HG02642 (cell line): ENCODE data around the gene PTPRN2.

Source experiments
- ATAC-seq: cut with Tn5 transposase; IDR thresholded peaks from one replicate; pipeline ENCODE4 v1.9.1; 2021; ENCODE audit warnings: mild to moderate bottlenecking; ENCODE audit not compliant: unreplicated experiment, poor library complexity

PTPRN2 gene

DNA sequence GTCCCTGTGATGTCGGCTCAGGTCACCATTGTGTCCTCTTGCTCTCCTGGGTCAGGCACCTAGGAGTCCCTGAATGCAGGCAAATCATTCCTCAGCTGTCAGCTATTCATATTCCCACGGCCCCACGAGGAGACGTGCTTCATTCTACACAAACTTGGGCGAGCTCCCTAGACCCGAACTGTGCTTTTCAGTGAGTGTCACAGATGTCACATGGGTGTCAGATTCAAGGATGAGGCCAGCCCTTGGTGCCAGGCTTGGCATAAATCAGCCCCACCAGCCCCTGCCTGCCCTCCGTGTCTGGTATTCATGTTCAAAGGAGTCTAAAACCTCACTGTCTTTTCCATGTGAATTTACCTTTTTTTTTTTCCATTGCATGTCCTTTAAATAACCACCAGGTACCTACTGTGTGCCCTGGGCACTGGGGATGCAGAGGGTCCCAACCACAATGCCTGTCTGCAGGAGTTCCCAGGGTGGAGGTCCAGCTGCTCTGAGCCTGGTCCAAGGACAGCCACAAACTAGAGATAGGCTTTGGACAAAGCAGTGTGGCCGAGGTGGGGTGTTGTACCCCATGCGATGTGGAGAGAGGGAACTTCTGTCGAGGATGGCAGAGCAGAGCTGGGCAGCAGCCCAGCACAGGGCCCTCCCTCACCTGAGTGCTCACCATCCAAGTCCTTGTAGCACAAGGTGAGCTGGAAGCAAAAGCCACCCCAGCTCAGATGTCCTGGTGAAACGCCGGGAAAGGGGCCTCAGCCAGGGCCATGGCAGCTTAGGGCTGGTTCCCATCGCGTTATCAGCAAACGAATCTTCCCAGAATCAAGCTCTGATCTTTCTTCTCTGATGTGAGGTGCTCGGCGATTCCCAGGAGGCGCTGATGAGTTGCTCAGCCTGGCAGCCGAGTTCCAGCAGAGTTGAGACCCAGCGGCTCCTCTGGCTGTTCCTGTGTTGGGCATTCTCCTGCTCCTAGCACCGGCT is 611.9 kb downstream of the PTPRN2 start:
- ATAC-seq = no peak

DNA sequence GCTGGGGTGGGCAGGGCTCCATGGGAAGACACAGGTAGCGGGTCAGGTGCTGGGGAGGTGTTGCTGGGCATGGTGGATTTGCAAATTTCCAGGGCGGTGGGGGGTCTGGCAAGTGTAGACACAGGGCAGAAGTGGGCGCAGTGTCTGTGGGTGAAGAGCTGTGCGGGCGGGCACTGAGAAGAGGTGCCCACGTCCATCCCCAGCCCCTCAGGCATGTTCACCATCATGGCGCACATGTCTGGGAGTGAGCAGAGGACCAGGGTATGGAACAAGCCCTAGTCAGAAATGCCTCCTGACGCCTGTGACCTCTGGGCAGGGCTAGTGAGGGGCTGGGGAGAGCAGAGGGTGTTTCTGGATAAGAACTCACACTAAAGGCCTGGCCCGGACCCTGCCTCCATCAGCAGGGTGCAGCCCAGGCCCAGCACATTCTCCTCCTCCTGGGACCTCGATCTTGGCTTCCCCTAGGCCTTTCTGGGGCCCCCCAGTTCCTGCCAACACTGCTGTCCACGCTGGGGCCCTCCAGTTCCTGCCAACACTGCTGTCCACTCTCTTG is 612.9 kb downstream of the PTPRN2 start:
- ATAC-seq = no peak

DNA sequence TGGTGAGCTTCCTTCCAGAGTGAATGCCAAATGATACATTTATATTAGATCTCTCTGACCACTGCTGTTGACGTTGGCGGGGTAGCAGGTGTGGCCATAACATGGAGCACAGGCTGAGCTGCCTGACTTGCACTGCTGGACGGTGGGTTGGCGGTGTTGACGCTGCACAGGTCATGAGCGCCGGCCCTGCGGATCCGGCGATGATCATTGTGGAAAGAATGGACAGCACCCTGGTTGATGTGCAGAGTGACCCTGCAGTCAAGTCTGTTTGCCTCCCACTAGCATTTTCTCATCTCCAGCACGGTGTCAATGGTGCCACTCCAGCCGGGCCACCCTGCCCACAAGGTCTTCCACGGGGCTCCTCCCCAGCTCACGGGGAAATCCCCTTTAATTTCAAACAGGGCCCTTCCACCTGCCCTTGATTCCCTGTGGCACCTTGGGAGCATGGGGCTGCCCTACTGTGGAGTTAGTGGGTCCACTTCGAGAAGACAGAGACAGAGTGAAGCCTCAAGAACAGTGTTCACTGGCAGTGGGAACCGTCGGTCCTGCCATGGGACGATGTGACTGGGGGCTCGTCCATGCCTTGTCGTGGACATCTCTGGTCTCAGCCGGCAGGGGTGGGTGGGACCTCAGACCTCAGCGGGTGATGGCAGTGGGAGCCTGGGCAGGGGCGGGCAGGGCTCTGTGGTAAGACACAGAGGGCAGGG is 613.5 kb downstream of the PTPRN2 start:
- ATAC-seq = no peak

DNA sequence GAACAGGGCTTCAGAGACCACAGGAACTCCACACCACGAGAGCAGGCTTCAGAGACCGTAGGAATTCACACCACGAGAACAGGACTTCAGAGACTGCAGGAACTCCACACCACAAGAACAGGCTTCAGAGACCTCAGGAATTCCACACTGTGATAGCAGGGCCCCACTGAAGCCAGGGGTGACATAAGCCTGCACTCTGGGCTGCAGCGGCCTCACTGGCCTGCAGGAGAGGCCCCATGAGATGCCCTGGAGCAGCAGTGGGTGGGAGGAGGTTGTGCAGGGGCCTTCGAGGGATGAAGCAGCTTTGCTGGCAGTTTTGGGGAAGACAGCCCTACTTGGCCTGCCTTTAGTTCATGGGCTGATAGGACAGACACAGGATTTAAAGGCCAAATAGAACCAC is 614.7 kb downstream of the PTPRN2 start:
- ATAC-seq = no peak

GRCh38 chr7:157971501-157971900 is 616.1 kb downstream of the PTPRN2 start:
- ATAC-seq = no peak

GRCh38 chr7:157970744-157971143 is 616.9 kb downstream of the PTPRN2 start:
- ATAC-seq = no peak

DNA sequence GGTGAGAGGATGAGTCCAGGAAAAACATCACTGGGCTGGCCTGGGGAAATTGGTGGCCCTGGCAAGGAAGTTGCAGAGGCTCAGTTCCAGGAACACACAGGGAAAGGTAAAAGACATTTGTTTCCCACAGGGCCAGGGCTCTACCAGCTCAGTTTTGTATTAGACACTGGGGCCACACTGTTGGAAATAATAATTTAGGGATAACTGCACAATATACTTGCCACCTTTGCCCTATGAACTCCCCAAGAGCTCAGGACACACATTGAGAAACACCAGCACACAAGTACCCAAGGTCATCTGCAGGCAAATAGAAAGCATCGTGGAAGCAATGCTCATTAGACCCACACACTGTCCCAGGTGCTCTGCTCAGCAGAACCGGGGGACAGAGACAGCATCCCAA is 617.6 kb downstream of the PTPRN2 start:
- no peak for ATAC-seq

- no peak for ATAC-seq
Measured at GRCh38 chr7:157966490-157966889, 621.1 kb downstream of the PTPRN2 start.

DNA sequence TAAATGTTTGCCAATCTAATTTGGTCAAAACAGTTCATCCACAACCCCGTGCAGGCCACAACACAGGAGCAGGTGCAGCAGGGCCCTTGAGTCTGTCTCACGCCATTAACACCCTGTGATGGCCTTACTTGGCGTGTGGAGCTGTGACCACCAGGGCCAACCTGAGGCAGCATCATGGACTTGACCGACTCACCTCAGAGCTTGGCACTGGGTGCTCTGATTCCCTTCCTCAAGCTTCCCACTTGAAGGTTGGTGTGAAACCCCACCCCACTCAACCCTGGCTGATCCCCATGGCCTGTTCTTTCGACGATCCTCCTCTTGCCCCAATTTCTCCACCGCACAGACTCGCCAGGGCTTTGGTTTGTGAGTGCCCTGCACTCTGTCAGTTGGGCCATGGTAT is 623.1 kb downstream of the PTPRN2 start:
- no peak for ATAC-seq

GRCh38 chr7:157964016-157964415 is 623.6 kb downstream of the PTPRN2 start:
- no peak for ATAC-seq

DNA sequence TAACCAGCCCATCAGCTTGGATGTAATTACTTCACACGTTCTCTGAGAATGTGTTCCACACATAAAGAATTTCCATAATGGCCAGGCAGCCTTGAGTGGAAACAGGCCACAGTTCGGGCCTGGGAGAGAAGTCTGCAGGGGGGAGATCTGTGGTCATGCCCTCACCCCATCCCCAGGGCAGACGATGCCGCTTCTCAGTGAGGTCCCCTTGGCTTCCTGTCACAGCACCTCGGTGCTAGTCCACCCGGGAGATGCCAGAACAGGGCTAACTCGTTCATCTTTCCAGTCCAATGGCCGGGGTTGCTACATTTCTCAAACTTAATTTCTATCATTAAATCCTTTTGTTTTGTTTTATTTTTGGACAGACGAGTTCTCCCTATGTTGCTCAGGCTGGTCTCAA is 624.1 kb downstream of the PTPRN2 start:
- no peak for ATAC-seq

DNA sequence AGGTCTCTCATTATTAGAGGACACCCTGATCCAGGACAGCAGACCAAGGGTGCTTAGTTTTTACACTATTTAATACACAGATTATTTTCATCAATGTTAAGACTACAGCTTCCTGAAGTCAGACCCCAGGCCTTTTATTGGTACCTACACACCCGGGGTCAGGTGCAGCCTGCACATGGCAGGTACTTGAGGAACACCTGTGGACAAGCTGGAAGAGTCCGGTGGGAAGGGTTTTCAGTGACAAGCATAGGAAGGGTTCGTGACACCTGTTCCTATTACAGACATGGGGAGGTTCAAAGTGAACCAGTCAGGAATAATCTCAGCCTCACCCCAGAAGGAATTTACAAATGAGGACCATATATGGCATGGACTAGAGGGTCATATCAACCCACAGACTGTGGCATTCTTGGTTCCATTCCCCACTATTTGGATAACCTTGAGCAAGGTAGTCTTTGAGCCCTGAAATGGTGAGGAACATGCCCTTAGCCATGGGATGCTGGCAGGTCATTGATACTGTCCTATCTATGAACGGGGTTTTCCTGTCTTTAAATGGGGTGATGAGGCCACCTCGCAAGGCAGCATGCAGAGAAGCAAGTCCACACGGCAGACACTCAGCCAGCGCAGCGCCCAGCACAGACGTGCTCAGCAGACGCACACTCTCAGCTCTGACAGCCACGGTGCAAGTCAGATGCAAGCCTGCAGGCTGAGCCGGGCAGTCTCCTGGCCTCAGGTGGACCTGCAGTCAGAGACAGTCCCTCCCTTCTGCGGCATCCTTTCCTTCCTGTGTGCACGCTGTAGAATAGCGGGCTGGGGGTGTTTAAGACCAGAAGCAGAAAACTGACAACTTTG is 624.9 kb downstream of the PTPRN2 start:
- no peak for ATAC-seq

DNA sequence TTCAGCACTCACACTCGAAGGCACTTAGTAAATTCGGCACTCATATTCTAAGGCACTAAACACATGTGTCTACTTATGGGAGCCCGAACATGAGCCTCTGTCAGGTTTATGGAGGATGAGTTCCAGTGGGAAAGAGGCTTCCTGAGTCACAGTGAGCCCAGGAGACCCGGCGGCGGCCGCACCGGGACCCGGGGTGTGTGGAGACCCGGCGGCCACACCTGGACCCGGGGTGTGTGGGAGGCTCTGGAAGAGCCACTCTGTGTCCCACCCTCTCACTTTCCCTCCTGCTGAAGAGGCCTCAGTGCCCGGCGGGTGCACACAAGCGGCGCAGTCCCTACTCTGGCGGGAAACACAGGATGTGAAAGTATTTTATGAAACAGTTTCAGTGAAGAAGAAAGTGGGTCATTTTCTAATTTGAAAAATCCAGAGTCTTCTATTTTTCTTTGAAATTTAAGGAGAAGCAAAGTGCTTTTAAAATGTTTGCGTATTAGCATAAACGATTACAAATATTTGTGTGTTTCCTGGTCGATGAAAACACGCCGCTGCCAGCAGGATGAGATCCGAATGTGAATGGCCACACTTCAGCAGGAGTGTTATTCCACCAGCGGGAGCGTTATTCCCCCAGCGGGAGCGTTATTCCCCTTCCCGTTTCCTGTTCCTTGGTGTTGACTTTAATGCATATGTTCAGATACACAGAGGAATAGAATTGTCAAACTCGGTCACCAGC is 625.7 kb downstream of the PTPRN2 start:
- no peak for ATAC-seq

DNA sequence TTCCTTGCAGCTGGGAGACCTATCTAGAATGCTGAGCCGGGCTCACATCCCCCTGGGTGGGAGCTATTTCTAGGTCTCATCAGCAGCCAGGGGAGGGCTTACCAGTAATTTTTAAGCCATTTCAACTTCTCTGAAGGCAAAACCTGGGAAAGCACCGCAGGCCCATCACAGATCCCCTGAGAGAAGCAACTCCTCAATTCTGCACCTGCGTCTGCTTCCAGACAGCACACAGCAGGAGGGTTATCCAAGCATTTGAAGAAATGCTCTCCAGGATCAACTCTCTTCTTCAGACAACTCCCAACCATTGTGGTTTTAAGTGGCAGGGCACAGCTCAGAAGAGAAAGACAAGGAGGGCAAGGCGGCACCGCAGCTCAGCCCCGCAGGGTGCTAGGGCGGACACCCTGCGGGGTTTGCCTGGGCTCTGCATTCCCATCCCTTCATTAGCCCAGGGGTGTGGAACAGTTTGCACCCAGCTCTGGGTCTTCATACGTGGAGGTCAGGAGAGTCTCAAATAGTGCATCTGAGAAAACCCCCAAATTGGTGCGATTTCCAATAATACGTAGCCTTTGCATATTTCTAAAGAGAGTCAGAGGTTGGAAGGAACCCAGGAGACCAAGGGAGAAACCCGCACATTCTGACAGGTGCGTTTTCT is 632.1 kb downstream of the PTPRN2 start:
- no peak for ATAC-seq

DNA sequence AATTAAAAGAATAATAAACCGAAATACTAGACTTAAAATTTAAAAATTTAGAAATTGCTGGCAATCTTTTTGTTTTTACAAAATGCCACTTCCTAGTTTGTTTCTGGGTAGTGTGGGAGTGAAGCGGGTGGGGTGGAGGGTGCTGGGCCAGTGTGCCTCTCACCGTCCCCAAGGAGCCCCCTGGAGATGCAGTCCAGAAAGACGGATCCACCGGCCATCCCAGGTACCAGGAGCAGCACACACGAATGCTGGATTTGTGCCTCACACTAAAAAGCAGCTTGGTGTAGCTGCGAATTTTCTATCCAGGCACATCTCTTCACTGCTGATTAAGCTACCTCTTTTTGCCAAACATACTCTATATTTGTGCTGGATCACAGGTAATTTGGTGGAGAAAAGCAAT is 632.7 kb downstream of the PTPRN2 start:
- no peak for ATAC-seq

DNA sequence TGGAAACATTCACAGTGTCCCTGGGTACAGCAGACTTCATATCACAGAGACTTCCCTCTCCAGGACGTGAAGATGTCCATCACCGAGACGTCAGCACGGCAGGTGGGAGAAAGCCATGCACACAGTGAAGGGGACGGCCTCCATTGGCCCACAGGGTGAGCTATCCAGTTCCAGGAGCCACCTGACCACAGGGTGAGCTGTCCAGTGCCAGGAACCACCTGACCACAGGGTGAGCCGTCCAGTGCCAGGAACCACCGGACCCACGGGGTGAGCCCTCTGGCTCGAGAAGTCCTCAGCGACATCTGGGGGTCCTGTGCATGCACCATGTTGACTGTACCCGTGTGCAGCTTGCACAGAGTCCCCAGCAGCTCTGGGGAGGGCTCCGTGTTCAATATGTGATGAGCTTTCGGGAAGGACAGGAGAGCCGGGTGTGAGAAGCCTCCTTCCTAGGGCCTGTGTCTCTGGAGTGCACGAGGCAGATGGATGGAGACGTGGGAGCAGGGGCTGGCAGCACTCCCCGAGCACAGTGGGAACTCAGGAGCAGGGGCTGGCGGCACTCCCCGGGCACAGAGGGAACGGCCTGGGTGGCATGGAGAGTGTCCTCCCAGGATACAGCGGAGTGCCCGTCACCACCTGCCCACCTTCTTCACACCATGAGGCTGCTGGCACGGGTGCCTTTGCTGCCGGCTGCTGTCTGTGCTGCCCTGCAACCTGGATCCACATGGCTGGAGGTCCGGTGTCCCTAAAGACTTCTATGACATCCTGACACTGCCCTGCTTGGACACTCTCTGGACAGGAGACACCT is 634.6 kb downstream of the PTPRN2 start:
- ATAC-seq = no peak

- ATAC-seq = no peak
Measured at GRCh38 chr7:157952050-157952667, 635.5 kb downstream of the PTPRN2 start.
